Kidney epithelial cell (primary cell): ENCODE data around the gene STRIP1. TPM values are rescaled to one million over a fixed set of nuclear protein-coding genes. Genes with fewer than 3 reads are reported as not detected.

Experiments used
- DNase-seq: peaks from one replicate; pipeline ENCODE4 v3.0.0-alpha.2; 2010; ENCODE audit warnings: low read depth
- H3K27me3 ChIP-seq: 2 replicates; pipeline ENCODE4 v1.6.0; 2011; ENCODE audit warnings: low read length; ENCODE audit not compliant: control insufficient read depth, insufficient read depth
- H3K36me3 ChIP-seq: 2 replicates; pipeline ENCODE4 v1.5.1; 2011; ENCODE audit warnings: low read length; ENCODE audit not compliant: control insufficient read depth, insufficient read depth
- H3K4me3 ChIP-seq: 2 replicates; pipeline ENCODE4 v1.5.1; 2011; ENCODE audit warnings: low read depth, mild to moderate bottlenecking, control low read depth, low read length
- CTCF ChIP-seq: IDR thresholded peaks from 2 replicates; pipeline ENCODE4 v1.5.1; 2011; ENCODE audit warnings: mild to moderate bottlenecking, moderate library complexity, low read length, control low read depth, inconsistent platforms; ENCODE audit not compliant: insufficient read depth, poor library complexity, severe bottlenecking
- total RNA-seq: library from RNA; depleted of rRNA; stranded (reverse); fragments of >200 nt; gene quantifications from 2 replicates; pipeline ENCODE4 v1.2.3, GENCODE V29; 2015

Gene STRIP1
- total RNA-seq, 1 donor from 2014 or later: 41.0 TPM

GRCh38 chr1:109989506-109990301 lies 44.7 kb upstream of the STRIP1 start:
- Histone ChIP-seq H3K4me3 (no peak overlapping the region), H3K27me3 (no peaks in the 10 kb centered on the region), H3K36me3 (no peaks in the 10 kb centered on the region)
- TF ChIP-seq CTCF: no peak
- DNase-seq: no peak

GRCh38 chr1:109990302-109990653 lies 44.1 kb upstream of the STRIP1 start:
- TF ChIP-seq CTCF: no peak

GRCh38 chr1:109991400-109991925 lies 43.0 kb upstream of the STRIP1 start:
- H3K4me3 ChIP-seq: no peak overlapping the region
- TF ChIP-seq CTCF: no peak
- no peaks in the 10 kb centered on the region for H3K27me3 ChIP-seq
- no peak for DNase-seq
- no peaks in the 10 kb centered on the region for H3K36me3 ChIP-seq

More at GRCh38 chr1:109990302-109990653, 44.1 kb upstream of the STRIP1 start:
- Histone ChIP-seq H3K36me3 (no peaks in the 10 kb centered on the region), H3K27me3 (no peaks in the 10 kb centered on the region), H3K4me3 (no peak overlapping the region)
- DNase-seq: no peak

GRCh38 chr1:109993885-109994284 lies 40.5 kb upstream of the STRIP1 start:
- no peaks in the 10 kb centered on the region for H3K36me3 ChIP-seq
- H3K4me3 ChIP-seq: no peak overlapping the region
- no peak for TF ChIP-seq CTCF
- H3K27me3 ChIP-seq: no peaks in the 10 kb centered on the region
- no peak for DNase-seq

GRCh38 chr1:109994654-109995053 lies 39.8 kb upstream of the STRIP1 start:
- no peak overlapping the region for H3K4me3 ChIP-seq
- no peaks in the 10 kb centered on the region for H3K36me3 ChIP-seq
- no peak for TF ChIP-seq CTCF
- DNase-seq: no peak
- no peaks in the 10 kb centered on the region for H3K27me3 ChIP-seq

GRCh38 chr1:109995536-109995935 lies 38.9 kb upstream of the STRIP1 start:
- no peaks in the 10 kb centered on the region for H3K36me3 ChIP-seq
- no peaks in the 10 kb centered on the region for H3K27me3 ChIP-seq
- DNase-seq: no peak
- no peak overlapping the region for H3K4me3 ChIP-seq
- no peak for TF ChIP-seq CTCF
